ENCODE measurements around the gene CNTROB. TPM values are rescaled to one million over a fixed set of nuclear protein-coding genes. Genes with fewer than 3 reads are reported as not detected.

The CNTROB gene
- total RNA-seq, 1 donor from 2014 or later = 54.5 TPM

GRCh38 chr17:7969433-7969832 is 37.4 kb downstream of the CNTROB start:
- Mint-ChIP-seq H3K9me3 (peaks cover 2% of the 10 kb centered on the region), H3K4me3 (no peak overlapping the region), H3K4me1 (no peaks in the 10 kb centered on the region), H3K27me3 (peaks cover 7% of the 10 kb centered on the region), H3K27ac (no peak overlapping the region), H3K36me3 (ENCODE audit: low read depth) (no peaks in the 10 kb centered on the region)
- intact Hi-C loops (cut with micrococcal nuclease) = no loop called here
- DNase-seq = no peak

- Mint-ChIP-seq H3K4me3 (no peak overlapping the region), H3K9me3 (peaks cover 14% of the 10 kb centered on the region), H3K27me3 (peaks cover 7% of the 10 kb centered on the region), H3K4me1 (no peaks in the 10 kb centered on the region), H3K36me3 (ENCODE audit: low read depth) (no peaks in the 10 kb centered on the region), H3K27ac (no peak overlapping the region)
- intact Hi-C loops (cut with micrococcal nuclease) = no loop called here
- no peak for DNase-seq
Measured at GRCh38 chr17:7971651-7972050, 39.6 kb downstream of the CNTROB start.

- Mint-ChIP-seq H3K9me3 (peaks cover 19% of the 10 kb centered on the region), H3K27ac (no peak overlapping the region), H3K27me3 (peaks cover 12% of the 10 kb centered on the region), H3K4me3 (no peak overlapping the region), H3K4me1 (no peaks in the 10 kb centered on the region), H3K36me3 (ENCODE audit: low read depth) (peaks cover 2% of the 10 kb centered on the region)
- no peak for DNase-seq
- intact Hi-C loops (cut with micrococcal nuclease) = no loop called here
Measured at GRCh38 chr17:7972131-7972785, 40.3 kb downstream of the CNTROB start.

GRCh38 chr17:7974638-7975131 is 42.7 kb downstream of the CNTROB start:
- H3K27ac Mint-ChIP-seq = no peak overlapping the region
- H3K27me3 Mint-ChIP-seq = peaks cover 20% of the 10 kb centered on the region
- no peak overlapping the region for H3K4me3 Mint-ChIP-seq
- no peak for DNase-seq
- intact Hi-C loops (cut with micrococcal nuclease) = no loop called here
- peaks cover 23% of the 10 kb centered on the region for H3K9me3 Mint-ChIP-seq
- peaks cover 1% of the 10 kb centered on the region for H3K4me1 Mint-ChIP-seq
- peaks cover 4% of the 10 kb centered on the region for H3K36me3 Mint-ChIP-seq (ENCODE audit: low read depth)

- intact Hi-C loops (cut with micrococcal nuclease) = no loop called here
- Mint-ChIP-seq H3K27ac (no peak overlapping the region), H3K9me3 (peaks cover 23% of the 10 kb centered on the region), H3K4me1 (peaks cover 1% of the 10 kb centered on the region), H3K27me3 (peaks cover 18% of the 10 kb centered on the region), H3K4me3 (no peak overlapping the region), H3K36me3 (ENCODE audit: low read depth) (peaks cover 4% of the 10 kb centered on the region)
- DNase-seq = no peak
Measured at GRCh38 chr17:7977039-7977438, 45.0 kb downstream of the CNTROB start.

GRCh38 chr17:7977805-7978204 is 45.8 kb downstream of the CNTROB start:
- Mint-ChIP-seq H3K4me1 (peaks cover 1% of the 10 kb centered on the region), H3K36me3 (ENCODE audit: low read depth) (peaks cover 4% of the 10 kb centered on the region), H3K27ac (no peak overlapping the region), H3K27me3 (peaks cover 24% of the 10 kb centered on the region), H3K9me3 (peaks cover 23% of the 10 kb centered on the region), H3K4me3 (no peak overlapping the region)
- no peak for DNase-seq
- intact Hi-C loops (cut with micrococcal nuclease) = no loop called here

- Mint-ChIP-seq H3K27me3 (peaks cover 29% of the 10 kb centered on the region), H3K9me3 (peaks cover 4% of the 10 kb centered on the region), H3K36me3 (ENCODE audit: low read depth) (peaks cover 2% of the 10 kb centered on the region), H3K4me1 (peaks cover 1% of the 10 kb centered on the region), H3K27ac (no peak overlapping the region), H3K4me3 (no peak overlapping the region)
- no peak for DNase-seq
- intact Hi-C loops (cut with micrococcal nuclease) = no loop called here
Measured at GRCh38 chr17:7982173-7982572, 50.2 kb downstream of the CNTROB start.

GRCh38 chr17:7982666-7983065 is 50.7 kb downstream of the CNTROB start:
- peaks cover 30% of the 10 kb centered on the region for H3K27me3 Mint-ChIP-seq

GRCh38 chr17:7984904-7985303 is 52.9 kb downstream of the CNTROB start:
- peaks cover 23% of the 10 kb centered on the region for H3K27me3 Mint-ChIP-seq
- no peaks in the 10 kb centered on the region for H3K9me3 Mint-ChIP-seq
- intact Hi-C loops (cut with micrococcal nuclease) = no loop called here
- H3K4me1 Mint-ChIP-seq = peaks cover 9% of the 10 kb centered on the region
- no peak overlapping the region for H3K4me3 Mint-ChIP-seq
- no peak overlapping the region for H3K27ac Mint-ChIP-seq
- DNase-seq = no peak
- no peaks in the 10 kb centered on the region for H3K36me3 Mint-ChIP-seq (ENCODE audit: low read depth)

More at GRCh38 chr17:7982666-7983065, 50.7 kb downstream of the CNTROB start:
- H3K4me1 Mint-ChIP-seq = peaks cover 1% of the 10 kb centered on the region
- H3K9me3 Mint-ChIP-seq = peaks cover 3% of the 10 kb centered on the region
- intact Hi-C loops (cut with micrococcal nuclease) = no loop called here
- no peak overlapping the region for H3K4me3 Mint-ChIP-seq
- peaks cover 2% of the 10 kb centered on the region for H3K36me3 Mint-ChIP-seq (ENCODE audit: low read depth)
- H3K27ac Mint-ChIP-seq = no peak overlapping the region
- DNase-seq = no peak

GRCh38 chr17:7987112-7987893 is 55.3 kb downstream of the CNTROB start:
- Mint-ChIP-seq H3K4me1 (peaks cover 19% of the 10 kb centered on the region), H3K27ac (no peak overlapping the region), H3K9me3 (no peaks in the 10 kb centered on the region), H3K4me3 (no peak overlapping the region), H3K27me3 (peaks cover 18% of the 10 kb centered on the region), H3K36me3 (ENCODE audit: low read depth) (no peaks in the 10 kb centered on the region)
- intact Hi-C loops (cut with micrococcal nuclease) = no loop called here
- no peak for DNase-seq

- intact Hi-C loops (cut with micrococcal nuclease) = loop anchor here (1.0 to 2.0 kb wide), 4 partner anchors 56 to 166 kb away; partner anchors contain the start of gene CNTROB
- peaks cover 19% of the 10 kb centered on the region for H3K27me3 Mint-ChIP-seq
- no peaks in the 10 kb centered on the region for H3K9me3 Mint-ChIP-seq
- DNase-seq = peak; percentile 92
- H3K4me1 Mint-ChIP-seq = peaks cover 19% of the 10 kb centered on the region
- H3K27ac Mint-ChIP-seq = peak overlapping the region; percentile 87
- H3K36me3 Mint-ChIP-seq (ENCODE audit: low read depth) = no peaks in the 10 kb centered on the region
- H3K4me3 Mint-ChIP-seq = peak overlapping the region; percentile 46
Measured at GRCh38 chr17:7988750-7989178, 56.8 kb downstream of the CNTROB start.

GRCh38 chr17:7989781-7990655 is 58.0 kb downstream of the CNTROB start:
- no peaks in the 10 kb centered on the region for H3K9me3 Mint-ChIP-seq
- peaks cover 22% of the 10 kb centered on the region for H3K27me3 Mint-ChIP-seq
- H3K27ac Mint-ChIP-seq = peak overlapping the region; percentile 87
- peaks cover 19% of the 10 kb centered on the region for H3K4me1 Mint-ChIP-seq
- DNase-seq = peak; percentile 98
- H3K36me3 Mint-ChIP-seq (ENCODE audit: low read depth) = no peaks in the 10 kb centered on the region
- H3K4me3 Mint-ChIP-seq = peak overlapping the region; percentile 79
- intact Hi-C loops (cut with micrococcal nuclease) = loop anchor here (1.0 to 2.0 kb wide), 4 partner anchors 67 to 247 kb away; no protein-coding TSS in a partner anchor

GRCh38 chr17:7992516-7992915 is 60.5 kb downstream of the CNTROB start:
- intact Hi-C loops (cut with micrococcal nuclease) = no loop called here
- Mint-ChIP-seq H3K36me3 (ENCODE audit: low read depth) (no peaks in the 10 kb centered on the region), H3K27ac (no peak overlapping the region), H3K9me3 (no peaks in the 10 kb centered on the region), H3K4me3 (no peak overlapping the region), H3K4me1 (peaks cover 23% of the 10 kb centered on the region), H3K27me3 (peaks cover 23% of the 10 kb centered on the region)
- no peak for DNase-seq
